Osteocyte (in vitro differentiated cells): ENCODE measurements around the gene ANKRD22. TPM values are rescaled to one million over a fixed set of nuclear protein-coding genes. Genes with fewer than 3 reads are reported as not detected.

Experiments used
- DNase-seq: peaks from one replicate; pipeline ENCODE4 v3.0.0; 2021; ENCODE audit warnings: mixed read lengths; ENCODE audit not compliant: unreplicated experiment; ENCODE audit errors: extremely low spot score
- H3K27ac Mint-ChIP-seq: one replicate; pipeline ENCODE4 v1.8.0; 2021; ENCODE audit warnings: mild to moderate bottlenecking, mixed read lengths; ENCODE audit not compliant: unreplicated experiment
- H3K27me3 Mint-ChIP-seq: one replicate; pipeline ENCODE4 v1.8.0; 2021; ENCODE audit warnings: mixed read lengths; ENCODE audit not compliant: unreplicated experiment
- H3K36me3 Mint-ChIP-seq: one replicate; pipeline ENCODE4 v1.8.0; 2021; ENCODE audit warnings: mixed read lengths; ENCODE audit not compliant: unreplicated experiment
- H3K4me1 Mint-ChIP-seq: one replicate; pipeline ENCODE4 v1.8.0; 2021; ENCODE audit warnings: mixed read lengths; ENCODE audit not compliant: unreplicated experiment
- H3K4me3 Mint-ChIP-seq: one replicate; pipeline ENCODE4 v1.8.0; 2021; ENCODE audit warnings: mild to moderate bottlenecking, moderate library complexity, mixed read lengths; ENCODE audit not compliant: unreplicated experiment
- H3K9me3 Mint-ChIP-seq: one replicate; pipeline ENCODE4 v1.8.0; 2021; ENCODE audit warnings: mixed read lengths; ENCODE audit not compliant: unreplicated experiment
- CTCF ChIP-seq: fragments of 200-600 bp; sonication (generic); IDR thresholded peaks from 2 replicates; pipeline ENCODE4 v1.5.0; 2021; ENCODE audit warnings: antibody characterized with exemption, mild to moderate bottlenecking, moderate library complexity
- total RNA-seq: library from RNA; stranded (reverse); gene quantifications from 2 replicates; pipeline ENCODE4 v1.2.1, GENCODE V29; 2021

ANKRD22 gene
- total RNA-seq, 1 donor from 2014 or later: not detected

GRCh38 chr10:88803641-88804040, 48.0 kb downstream of the ANKRD22 start:
- H3K36me3 Mint-ChIP-seq: no peaks in the 10 kb centered on the region
- H3K9me3 Mint-ChIP-seq: no peaks in the 10 kb centered on the region
- no peak for TF ChIP-seq CTCF
- no peak for DNase-seq
- no peaks in the 10 kb centered on the region for H3K4me1 Mint-ChIP-seq
- H3K27ac Mint-ChIP-seq: no peak overlapping the region
- peaks cover 6% of the 10 kb centered on the region for H3K27me3 Mint-ChIP-seq
- H3K4me3 Mint-ChIP-seq: no peak overlapping the region

- TF ChIP-seq CTCF: no peak
- DNase-seq: no peak
Observed at GRCh38 chr10:88802523-88803285, 48.9 kb downstream of the ANKRD22 start, which contains the start of gene LIPM. Gene LIPM (plus strand): TSS chr10:88802730. CDS start chr10:88802897, 167 bp downstream.

GRCh38 chr10:88800152-88801125, 51.2 kb downstream of the ANKRD22 start:
- DNase-seq: no peak
- peaks cover 11% of the 10 kb centered on the region for H3K27me3 Mint-ChIP-seq
- H3K4me3 Mint-ChIP-seq: no peak overlapping the region
- no peaks in the 10 kb centered on the region for H3K4me1 Mint-ChIP-seq
- H3K36me3 Mint-ChIP-seq: no peaks in the 10 kb centered on the region
- no peak overlapping the region for H3K27ac Mint-ChIP-seq
- no peaks in the 10 kb centered on the region for H3K9me3 Mint-ChIP-seq
- no peak for TF ChIP-seq CTCF

More at GRCh38 chr10:88802523-88803285, 48.9 kb downstream of the ANKRD22 start, which contains the start of gene LIPM:
- H3K27me3 Mint-ChIP-seq: peaks cover 11% of the 10 kb centered on the region
- no peaks in the 10 kb centered on the region for H3K4me1 Mint-ChIP-seq
- no peaks in the 10 kb centered on the region for H3K36me3 Mint-ChIP-seq
- no peak within 1 kb of the TSS for H3K27ac Mint-ChIP-seq
- H3K9me3 Mint-ChIP-seq: no peaks in the 10 kb centered on the region
- H3K4me3 Mint-ChIP-seq: no peak within 1 kb of the TSS

GRCh38 chr10:88794731-88795130, 56.9 kb downstream of the ANKRD22 start:
- H3K4me1 Mint-ChIP-seq: peaks cover 10% of the 10 kb centered on the region
- no peaks in the 10 kb centered on the region for H3K36me3 Mint-ChIP-seq
- TF ChIP-seq CTCF: no peak
- H3K27ac Mint-ChIP-seq: no peak overlapping the region
- H3K9me3 Mint-ChIP-seq: no peaks in the 10 kb centered on the region
- no peak for DNase-seq
- H3K27me3 Mint-ChIP-seq: peaks cover 5% of the 10 kb centered on the region
- no peak overlapping the region for H3K4me3 Mint-ChIP-seq
